ENCODE results near the gene PPP2R3B.
A peak's percentile ranks its signal among the peaks of the same experiment; 100 is the strongest.
"Not testable (repeated sequence)": the region's sequence is repeated elsewhere in the genome, so short reads cannot be mapped to it uniquely, and the experiment has no call there.

Gene PPP2R3B

DNA sequence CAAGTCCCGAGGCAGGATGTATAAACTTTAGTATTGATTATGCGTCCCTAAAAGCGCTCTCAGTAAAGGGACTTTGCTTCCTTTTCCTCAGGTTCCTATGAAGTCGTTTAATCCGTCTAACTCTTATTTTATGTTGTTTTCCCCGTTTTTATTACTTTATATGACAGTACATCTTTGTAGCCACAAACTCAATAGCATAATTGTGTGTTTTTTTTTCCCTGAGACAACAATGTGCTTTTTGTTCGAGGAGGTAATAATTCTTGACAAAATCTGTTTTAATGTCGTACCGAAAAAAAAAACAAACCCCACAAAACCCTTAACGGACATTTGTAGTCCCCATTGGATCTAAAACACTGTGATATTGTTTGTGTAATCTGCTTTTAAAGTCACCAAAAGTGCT is 17.9 kb upstream of the PPP2R3B start:
- DNase-seq (ENCODE audit: low read depth in 3 of 3, low spot score in 1 of 3): no peak

DNA sequence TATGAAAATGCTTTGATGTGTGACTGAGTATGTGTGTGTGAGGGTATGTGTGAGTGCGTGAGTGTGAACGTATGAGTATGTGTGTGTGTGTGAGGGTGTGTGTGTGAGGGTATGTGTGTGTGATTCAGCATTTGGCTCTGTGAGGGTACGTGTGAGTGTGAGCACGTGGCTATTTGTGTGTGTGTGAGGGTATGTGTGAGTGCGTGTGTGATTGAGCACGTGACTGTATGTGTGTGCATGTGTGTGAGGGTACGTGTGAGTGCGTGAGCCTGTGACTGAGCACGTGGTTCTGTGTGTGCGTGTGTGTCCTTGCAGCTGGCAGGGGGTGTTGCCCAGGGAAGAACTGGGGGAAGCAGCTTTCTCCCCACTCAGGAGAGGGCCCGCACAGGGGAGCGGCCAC is 16.1 kb upstream of the PPP2R3B start:
- DNase-seq (ENCODE audit: low read depth in 3 of 3, low spot score in 1 of 3): no peak

DNA sequence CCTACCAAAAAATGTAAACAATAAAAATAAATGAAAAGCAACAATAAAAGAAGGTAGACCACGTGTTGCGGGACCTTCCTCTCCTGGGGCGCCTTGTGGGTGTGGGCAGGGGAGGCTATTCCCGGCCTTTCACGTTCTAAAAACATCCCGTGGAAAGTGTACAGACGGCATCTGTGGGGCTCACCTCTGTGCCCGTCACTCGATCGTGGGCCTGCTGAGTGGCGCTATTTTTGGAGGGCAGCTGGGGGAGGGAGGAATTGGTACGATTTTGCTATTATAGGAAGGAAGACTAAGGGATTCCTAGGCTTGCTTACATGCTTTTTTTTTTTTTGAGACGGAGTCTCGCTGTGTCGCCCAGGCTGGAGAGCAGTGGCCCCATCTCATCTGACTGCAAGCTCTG is 13.6 kb upstream of the PPP2R3B start:
- DNase-seq (ENCODE audit: low read depth in 3 of 3, low spot score in 1 of 3): no peak

- no peak for DNase-seq (ENCODE audit: low read depth in 3 of 3, low spot score in 1 of 3)
These were observed 10.9 kb upstream of the PPP2R3B start for GRCh38 chrX:397575-397974.

DNA sequence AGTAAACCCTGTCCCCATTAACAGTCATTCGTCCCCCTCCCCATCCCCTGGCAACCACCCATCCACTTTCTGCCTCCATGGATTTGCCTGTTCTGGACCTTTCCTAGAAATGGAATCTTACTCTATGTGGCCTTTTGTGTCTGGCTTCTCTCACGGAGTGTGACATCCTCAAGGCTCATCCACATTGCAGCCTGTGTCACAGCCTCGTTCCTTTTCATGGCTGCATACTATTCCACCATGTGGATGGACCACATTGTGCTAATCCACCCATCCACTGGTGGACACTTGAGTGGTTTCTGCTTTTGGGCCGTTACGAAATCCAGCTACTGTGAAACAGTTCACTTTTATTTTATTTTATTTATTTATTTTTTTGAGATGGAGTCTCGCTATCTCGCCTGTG is 8.1 kb upstream of the PPP2R3B start:
- DNase-seq (ENCODE audit: low read depth in 3 of 3, low spot score in 1 of 3): no peak

DNA sequence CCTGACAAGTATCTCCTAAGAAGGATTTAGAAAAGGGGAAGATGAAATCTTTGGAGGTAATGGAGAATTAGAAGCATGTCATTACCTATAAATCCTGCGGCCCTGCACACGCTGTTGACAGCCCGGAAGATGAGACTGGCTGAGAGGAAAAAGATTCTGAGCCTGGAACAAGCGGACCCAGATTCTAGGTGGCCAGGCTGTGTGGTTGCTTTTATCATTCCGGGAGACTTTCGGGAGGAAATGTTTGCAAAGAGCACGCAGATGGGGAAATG is 5.8 kb upstream of the PPP2R3B start:
- DNase-seq (ENCODE audit: low read depth in 3 of 3, low spot score in 1 of 3): no peak

GRCh38 chrX:391717-392574 is 5.2 kb upstream of the PPP2R3B start:
- DNase-seq (ENCODE audit: low read depth in 3 of 3, low spot score in 1 of 3): no peak

- DNase-seq (ENCODE audit: low read depth in 3 of 3, low spot score in 1 of 3): no peak
These were observed 3.8 kb upstream of the PPP2R3B start for GRCh38 chrX:390459-390858.

DNA sequence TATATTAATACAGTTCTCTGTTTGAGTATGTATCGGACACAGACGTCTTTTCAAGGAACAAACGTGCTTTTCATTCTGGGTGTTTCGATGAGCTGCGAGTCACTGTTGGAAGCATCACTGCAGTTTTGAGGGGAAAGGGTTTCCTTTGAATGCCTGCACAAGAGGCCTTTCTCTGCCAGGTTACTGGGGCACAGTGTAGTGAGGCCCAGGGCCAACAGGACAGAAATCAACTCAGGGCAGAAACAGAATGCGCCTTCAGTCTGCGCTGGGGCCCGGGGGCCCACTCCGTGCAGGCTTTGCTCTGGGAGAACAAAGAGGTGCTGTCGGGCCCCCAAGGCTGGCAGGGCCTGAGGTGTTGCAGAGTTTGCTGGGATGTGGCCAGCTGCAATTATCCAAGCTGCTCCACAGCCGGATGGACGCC is 2.3 kb upstream of the PPP2R3B start:
- no peak for DNase-seq (ENCODE audit: low read depth in 3 of 3, low spot score in 1 of 3)

- DNase-seq (ENCODE audit: low read depth in 3 of 3, low spot score in 1 of 3): no peak
These were observed 1.0 kb upstream of the PPP2R3B start for GRCh38 chrX:387729-388128.

DNA sequence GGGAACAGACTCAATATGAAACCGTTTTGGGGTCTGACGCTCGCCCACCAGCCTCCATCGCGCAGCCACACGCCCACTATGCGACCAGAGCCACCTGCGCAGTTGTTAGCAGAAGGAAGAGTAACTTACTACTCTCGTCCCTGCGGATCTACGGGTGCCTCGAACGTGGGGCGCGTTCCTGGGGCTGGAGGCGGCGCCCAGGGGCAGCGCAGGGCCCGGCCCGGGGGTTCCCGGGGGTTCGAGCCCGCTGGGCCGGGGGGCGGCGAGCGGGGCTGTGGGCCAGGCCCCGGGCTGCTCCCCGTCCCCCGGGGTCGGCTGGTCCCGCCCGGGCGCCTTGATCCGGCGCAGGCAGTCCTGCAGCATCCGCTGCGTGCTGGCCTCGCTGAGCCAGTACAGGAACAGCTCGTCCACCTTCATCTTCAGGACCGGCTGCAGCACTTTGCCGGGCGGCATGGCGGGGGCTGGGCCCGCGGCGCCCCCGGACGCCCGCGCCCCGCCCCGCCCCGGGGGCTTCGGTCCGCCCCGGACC is 404 bp downstream of the PPP2R3B start:
- peak in 1 of 3 donors; percentile 28 for DNase-seq (ENCODE audit: low read depth in 3 of 3, low spot score in 1 of 3)

- DNase-seq (ENCODE audit: low read depth in 3 of 3, low spot score in 1 of 3): not testable (repeated sequence)
These were observed 971 bp downstream of the PPP2R3B start for GRCh38 chrX:385736-386135.

GRCh38 chrX:384861-385260 is 1.8 kb downstream of the PPP2R3B start:
- DNase-seq (ENCODE audit: low read depth in 3 of 3, low spot score in 1 of 3): no peak

- DNase-seq (ENCODE audit: low read depth in 3 of 3, low spot score in 1 of 3): no peak
These were observed 8.3 kb downstream of the PPP2R3B start for GRCh38 chrX:378443-378842.

GRCh38 chrX:376206-376605 is 10.5 kb downstream of the PPP2R3B start:
- not testable (repeated sequence) for DNase-seq (ENCODE audit: low read depth in 3 of 3, low spot score in 1 of 3)

GRCh38 chrX:375181-376036 is 11.3 kb downstream of the PPP2R3B start:
- no peak for DNase-seq (ENCODE audit: low read depth in 3 of 3, low spot score in 1 of 3)

DNA sequence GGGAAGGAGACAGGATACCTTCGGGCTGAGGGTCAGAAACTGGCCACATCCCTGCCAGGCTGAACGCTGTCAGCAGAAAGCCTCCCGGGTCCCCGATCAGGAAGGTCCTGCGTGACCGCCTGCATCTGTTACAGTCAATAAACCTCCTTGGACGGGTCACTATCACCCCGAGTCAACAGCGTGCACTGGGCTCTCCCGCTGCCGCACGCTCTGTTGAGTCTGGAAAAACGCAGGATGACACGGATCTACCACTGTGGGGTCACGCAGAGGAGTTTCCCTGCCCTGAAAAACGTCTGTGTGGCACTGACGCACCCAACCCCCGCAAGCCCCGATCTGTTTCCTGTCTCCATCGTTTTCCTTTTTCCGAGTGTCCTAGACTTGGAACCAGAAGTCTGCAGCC is 12.1 kb downstream of the PPP2R3B start:
- no peak for DNase-seq (ENCODE audit: low read depth in 3 of 3, low spot score in 1 of 3)

- DNase-seq (ENCODE audit: low read depth in 3 of 3, low spot score in 1 of 3): peak in 1 of 3 donors; percentile 31
These were observed 12.9 kb downstream of the PPP2R3B start for GRCh38 chrX:373641-374471.

DNA sequence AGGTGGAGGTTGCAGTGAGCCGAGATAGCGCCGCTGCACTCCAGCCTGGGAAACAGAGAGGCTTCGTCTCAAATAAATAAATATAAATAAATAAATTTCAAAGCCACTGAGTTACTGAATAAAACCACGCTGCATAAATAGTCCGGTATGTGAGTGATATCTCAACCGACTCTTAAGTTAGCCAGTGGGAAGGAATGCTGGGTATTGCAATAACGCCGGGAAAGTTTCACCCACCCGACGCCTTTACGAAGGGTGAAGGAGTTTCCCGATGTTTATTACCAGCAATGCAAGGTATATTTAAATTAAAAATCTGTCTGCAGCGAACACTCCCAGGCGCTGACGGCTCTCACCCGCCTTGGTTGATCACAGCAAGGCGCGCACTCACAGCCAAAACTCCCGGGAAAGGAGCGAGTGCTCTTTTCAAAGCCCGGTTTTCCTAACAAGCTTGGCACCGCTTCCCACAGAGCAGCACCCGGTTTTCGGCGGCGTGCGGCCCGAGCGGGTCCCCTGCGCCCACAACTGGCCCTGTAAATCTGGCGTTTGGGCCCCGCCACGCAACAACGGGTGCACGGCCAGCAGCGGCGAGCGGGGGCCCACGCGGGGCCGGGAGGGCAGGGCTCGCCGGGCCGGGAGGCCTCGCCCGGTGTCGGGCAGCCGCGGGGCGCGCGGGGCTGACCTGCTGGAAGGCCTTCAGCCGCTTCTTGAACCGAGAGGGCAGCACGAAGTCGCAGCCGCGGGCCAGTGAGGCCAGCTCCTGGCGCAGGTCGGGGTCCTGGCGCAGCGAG is 13.7 kb downstream of the PPP2R3B start:
- DNase-seq (ENCODE audit: low read depth in 3 of 3, low spot score in 1 of 3): no peak

DNA sequence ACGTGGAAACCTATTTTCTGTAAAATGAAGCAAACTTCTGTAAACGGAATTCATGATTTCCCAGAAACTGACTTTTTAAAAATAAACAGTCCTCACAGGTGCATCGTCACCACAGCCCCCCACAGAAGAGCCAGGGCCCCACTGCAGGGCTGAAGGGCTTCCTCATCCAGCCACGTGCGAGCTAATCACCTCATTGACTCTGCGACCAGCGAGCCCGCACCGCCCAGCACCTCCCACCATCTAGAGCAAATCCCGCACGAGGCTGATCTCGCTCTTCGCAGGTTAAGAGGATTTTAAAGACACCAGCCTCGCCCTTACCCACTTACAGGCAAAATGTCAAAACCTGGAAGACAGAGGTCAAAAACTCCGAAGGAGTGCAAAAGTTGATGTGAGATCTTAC is 14.8 kb downstream of the PPP2R3B start:
- DNase-seq (ENCODE audit: low read depth in 3 of 3, low spot score in 1 of 3): no peak

Data from stimulated activated CD4-positive, alpha-beta T cell treated with anti-CD3 and anti-CD28 coated beads, TNF-alpha, amount 100 ng/mL, for 1 hour (primary cell).